ENCODE measurements around the gene C2orf78.
"Not testable (repeated sequence)": the region's sequence is repeated elsewhere in the genome, so short reads cannot be mapped to it uniquely, and the experiment has no call there.

Gene C2orf78

GRCh38 chr2:73776381-73776780 lies 7.6 kb upstream of the C2orf78 start:
- Histone ChIP-seq H3K4me3 (ENCODE audit: low read length) (no peak overlapping the region), H3K27me3 (ENCODE audit: low read depth, low read length) (no peaks in the 10 kb centered on the region), H3K79me2 (ENCODE audit: low read length) (peaks cover 30% of the 10 kb centered on the region), H3K36me3 (replicated peaks; ENCODE audit: low read depth, low read length) (peaks cover 39% of the 10 kb centered on the region), H3K4me2 (ENCODE audit: low read length) (no peak overlapping the region), H3K27ac (ENCODE audit: low read length) (no peak overlapping the region), H2AFZ (ENCODE audit: low read depth, low read length) (no peak overlapping the region), H3K4me1 (ENCODE audit: low read length) (peaks cover 16% of the 10 kb centered on the region), H4K20me1 (ENCODE audit: insufficient read depth, low read length) (no peaks in the 10 kb centered on the region), H3K9ac (ENCODE audit: low read length) (no peak overlapping the region), H3K9me3 (ENCODE audit: insufficient read depth, low read length) (no peaks in the 10 kb centered on the region)
- TF ChIP-seq, protein P1, sequence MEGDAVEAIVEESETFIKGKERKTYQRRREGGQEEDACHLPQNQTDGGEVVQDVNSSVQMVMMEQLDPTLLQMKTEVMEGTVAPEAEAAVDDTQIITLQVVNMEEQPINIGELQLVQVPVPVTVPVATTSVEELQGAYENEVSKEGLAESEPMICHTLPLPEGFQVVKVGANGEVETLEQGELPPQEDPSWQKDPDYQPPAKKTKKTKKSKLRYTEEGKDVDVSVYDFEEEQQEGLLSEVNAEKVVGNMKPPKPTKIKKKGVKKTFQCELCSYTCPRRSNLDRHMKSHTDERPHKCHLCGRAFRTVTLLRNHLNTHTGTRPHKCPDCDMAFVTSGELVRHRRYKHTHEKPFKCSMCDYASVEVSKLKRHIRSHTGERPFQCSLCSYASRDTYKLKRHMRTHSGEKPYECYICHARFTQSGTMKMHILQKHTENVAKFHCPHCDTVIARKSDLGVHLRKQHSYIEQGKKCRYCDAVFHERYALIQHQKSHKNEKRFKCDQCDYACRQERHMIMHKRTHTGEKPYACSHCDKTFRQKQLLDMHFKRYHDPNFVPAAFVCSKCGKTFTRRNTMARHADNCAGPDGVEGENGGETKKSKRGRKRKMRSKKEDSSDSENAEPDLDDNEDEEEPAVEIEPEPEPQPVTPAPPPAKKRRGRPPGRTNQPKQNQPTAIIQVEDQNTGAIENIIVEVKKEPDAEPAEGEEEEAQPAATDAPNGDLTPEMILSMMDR (IDR thresholded peaks at IDR 0.05; ENCODE audit: low read depth, low read length), result no peak
- TF ChIP-seq EZH2phosphoT487 (IDR thresholded peaks at IDR 0.05; ENCODE audit: low read depth), result no peak

DNA sequence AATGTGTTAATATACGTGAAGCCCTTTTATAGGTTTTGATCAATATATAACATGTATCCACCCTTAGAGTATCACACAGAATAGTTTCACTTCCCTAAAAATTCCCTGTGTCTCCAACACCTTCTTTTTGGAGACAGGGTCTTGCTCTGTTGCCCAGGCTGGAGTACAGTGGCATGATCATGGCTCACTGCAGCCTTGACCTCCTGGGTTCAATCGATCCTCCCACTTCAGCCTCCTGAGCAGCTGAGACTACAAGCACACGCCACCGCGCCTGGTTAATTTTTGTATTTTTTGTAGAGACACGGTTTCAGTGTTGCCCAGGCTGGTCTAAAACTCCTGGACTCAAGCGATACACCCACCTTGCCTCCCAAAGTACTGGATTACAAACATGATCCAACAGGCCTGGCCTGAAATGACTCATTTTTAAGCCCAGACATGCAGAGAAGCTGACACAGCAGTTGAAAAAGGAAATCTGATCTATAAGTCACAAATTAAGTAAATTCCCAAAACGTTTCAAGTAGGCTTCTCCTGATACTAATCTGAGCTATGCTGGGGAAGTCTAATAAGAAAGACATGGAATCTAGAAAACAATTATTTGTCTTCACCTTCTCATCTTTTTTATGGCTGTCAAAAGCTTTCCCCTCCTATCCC lies 7.0 kb upstream of the C2orf78 start:
- no peak overlapping the region for H3K27ac ChIP-seq (ENCODE audit: low read length)
- no peak overlapping the region for H3K4me2 ChIP-seq (ENCODE audit: low read length)
- H2AFZ ChIP-seq (ENCODE audit: low read depth, low read length), result no peak overlapping the region
- no peaks in the 10 kb centered on the region for H3K27me3 ChIP-seq (ENCODE audit: low read depth, low read length)
- H4K20me1 ChIP-seq (ENCODE audit: insufficient read depth, low read length), result no peaks in the 10 kb centered on the region
- H3K4me1 ChIP-seq (ENCODE audit: low read length), result peaks cover 16% of the 10 kb centered on the region
- TF ChIP-seq, protein P1 (IDR thresholded peaks at IDR 0.05; ENCODE audit: low read depth, low read length), result no peak
- TF ChIP-seq EZH2phosphoT487 (IDR thresholded peaks at IDR 0.05; ENCODE audit: low read depth), result no peak
- H3K79me2 ChIP-seq (ENCODE audit: low read length), result peaks cover 30% of the 10 kb centered on the region
- H3K9me3 ChIP-seq (ENCODE audit: insufficient read depth, low read length), result no peaks in the 10 kb centered on the region
- peaks cover 39% of the 10 kb centered on the region for H3K36me3 ChIP-seq (replicated peaks; ENCODE audit: low read depth, low read length)
- no peak overlapping the region for H3K4me3 ChIP-seq (ENCODE audit: low read length)
- no peak overlapping the region for H3K9ac ChIP-seq (ENCODE audit: low read length)

GRCh38 chr2:73778867-73779466 lies 5.0 kb upstream of the C2orf78 start:
- peak overlapping the region; percentile 89 for H3K9ac ChIP-seq (ENCODE audit: low read length)
- not testable (repeated sequence) for H4K20me1 ChIP-seq (ENCODE audit: insufficient read depth, low read length); H3K27me3 ChIP-seq (ENCODE audit: low read depth, low read length); H2AFZ ChIP-seq (ENCODE audit: low read depth, low read length); H3K9me3 ChIP-seq (ENCODE audit: insufficient read depth, low read length)
- H3K4me2 ChIP-seq (ENCODE audit: low read length), result peak overlapping the region; percentile 81
- H3K27ac ChIP-seq (ENCODE audit: low read length), result peak overlapping the region; percentile 55; the same call in 1 of the 2 replicates
- H3K4me1 ChIP-seq (ENCODE audit: low read length), result peaks cover 16% of the 10 kb centered on the region
- peaks cover 25% of the 10 kb centered on the region for H3K36me3 ChIP-seq (replicated peaks; ENCODE audit: low read depth, low read length)
- H3K79me2 ChIP-seq (ENCODE audit: low read length), result peaks cover 30% of the 10 kb centered on the region
- H3K4me3 ChIP-seq (ENCODE audit: low read length), result peak overlapping the region; percentile 92

DNA sequence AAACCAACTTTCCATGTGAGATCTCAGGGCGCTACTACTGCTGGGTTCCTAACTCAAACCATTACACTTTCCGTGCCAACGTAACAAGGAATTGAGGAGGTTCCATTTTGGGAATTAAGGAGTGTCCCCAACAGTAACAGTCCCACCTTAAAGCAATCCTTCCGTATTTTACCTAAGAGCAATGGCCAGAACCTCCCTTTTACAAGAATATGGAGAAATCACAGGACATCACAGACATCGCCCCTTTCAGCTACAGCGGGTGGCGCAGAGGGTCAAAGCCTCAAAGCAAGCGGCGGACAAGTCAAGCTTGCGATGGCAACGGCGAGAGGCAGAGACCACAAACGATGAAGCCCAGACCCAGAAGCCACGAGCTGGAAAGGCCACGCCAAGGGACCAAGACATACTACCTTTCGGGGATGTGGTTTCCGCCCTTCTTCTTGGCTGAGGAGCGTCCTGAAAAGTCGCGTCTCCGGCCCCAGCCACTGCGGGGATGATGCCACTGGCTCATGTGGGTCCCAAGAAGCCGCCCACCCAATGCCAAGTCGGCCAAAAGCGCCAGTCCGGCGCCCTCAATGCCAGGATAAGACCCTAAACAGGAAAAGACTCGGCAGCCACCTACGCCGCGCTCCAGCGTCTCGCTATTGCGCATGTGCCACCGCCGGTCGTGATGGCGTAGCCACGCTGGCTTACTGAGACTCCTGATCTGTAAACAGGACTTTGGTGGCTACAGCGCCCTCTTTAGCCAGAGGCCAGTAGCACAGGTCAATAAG lies 4.3 kb upstream of the C2orf78 start, which contains the start of gene DUSP11:
TSS of gene DUSP11 (minus strand) at position 637 of the 770 bp plus-strand sequence. CDS start at position 508, 129 bp downstream.
- H3K27me3 ChIP-seq (ENCODE audit: low read depth, low read length), result no peaks in the 10 kb centered on the region
- H3K9me3 ChIP-seq (ENCODE audit: insufficient read depth, low read length), result no peaks in the 10 kb centered on the region
- peaks cover 16% of the 10 kb centered on the region for H3K4me1 ChIP-seq (ENCODE audit: low read length)
- H3K27ac ChIP-seq (ENCODE audit: low read length), result peak within 1 kb of the TSS; percentile 55
- H3K36me3 ChIP-seq (replicated peaks; ENCODE audit: low read depth, low read length), result peaks cover 19% of the 10 kb centered on the region
- peaks cover 30% of the 10 kb centered on the region for H3K79me2 ChIP-seq (ENCODE audit: low read length)
- peak within 1 kb of the TSS; percentile 89 for H3K9ac ChIP-seq (ENCODE audit: low read length)
- H2AFZ ChIP-seq (ENCODE audit: low read depth, low read length), result peak within 1 kb of the TSS; percentile 82
- peak within 1 kb of the TSS; percentile 92 for H3K4me3 ChIP-seq (ENCODE audit: low read length)
- H4K20me1 ChIP-seq (ENCODE audit: insufficient read depth, low read length), result no peaks in the 10 kb centered on the region
- no peak for TF ChIP-seq EZH2phosphoT487 (IDR thresholded peaks at IDR 0.05; ENCODE audit: low read depth)
- TF ChIP-seq, protein P1 (IDR thresholded peaks at IDR 0.05; ENCODE audit: low read depth, low read length), result peak; percentile 78
- peak within 1 kb of the TSS; percentile 81 for H3K4me2 ChIP-seq (ENCODE audit: low read length)

Data from OCI-LY3 (cell line).